NCI-H446 treated with DMSO at 0.1 percent for 48 hours (cell line): Measurements from ENCODE around the gene ARL8B.
"Not testable (repeated sequence)": the region's sequence is repeated elsewhere in the genome, so short reads cannot be mapped to it uniquely, and the experiment has no call there.

Experiments used
- DNase-seq: peaks from one replicate; lab custom pipeline; 2025; lab: John Stamatoyannopoulos, UW

ARL8B gene

DNA sequence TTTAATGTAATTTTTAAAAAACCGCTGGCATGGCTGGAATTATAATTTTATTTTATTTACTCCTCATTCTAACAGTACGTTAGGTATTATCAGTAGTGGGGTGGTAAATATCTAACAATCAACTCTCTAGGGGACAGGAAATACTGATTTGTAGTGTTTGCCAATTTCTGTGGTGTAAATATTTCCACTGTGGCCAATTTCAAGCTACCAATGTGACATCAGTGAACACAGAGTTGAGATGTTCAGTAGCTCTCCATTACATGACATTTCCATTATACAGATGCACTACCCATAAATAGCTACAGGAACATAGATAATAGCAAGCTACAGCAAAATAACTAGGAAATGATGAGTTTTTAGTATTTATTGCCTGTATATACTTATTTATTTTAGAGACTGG lies 10.0 kb upstream of the ARL8B start:
- no peak for DNase-seq

DNA sequence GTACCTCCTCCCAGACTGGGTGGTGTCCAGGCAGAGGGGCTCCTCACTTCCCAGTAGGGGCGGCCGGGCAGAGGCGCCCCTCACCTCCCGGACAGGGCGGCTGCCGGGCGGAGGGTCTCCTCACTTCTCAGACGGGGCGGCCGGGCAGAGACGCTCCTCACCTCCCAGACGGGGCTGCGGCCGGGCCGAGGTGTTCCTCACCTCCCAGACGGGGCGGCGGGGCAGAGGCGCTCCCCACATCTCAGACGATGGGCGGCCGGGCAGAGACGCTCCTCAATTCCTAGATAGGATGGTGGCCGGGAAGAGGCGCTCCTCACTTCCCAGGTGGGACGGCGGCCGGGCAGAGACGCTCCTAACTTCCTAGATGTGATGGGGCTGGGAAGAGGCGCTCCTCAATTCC lies 8.4 kb upstream of the ARL8B start:
- not testable (repeated sequence) for DNase-seq

DNA sequence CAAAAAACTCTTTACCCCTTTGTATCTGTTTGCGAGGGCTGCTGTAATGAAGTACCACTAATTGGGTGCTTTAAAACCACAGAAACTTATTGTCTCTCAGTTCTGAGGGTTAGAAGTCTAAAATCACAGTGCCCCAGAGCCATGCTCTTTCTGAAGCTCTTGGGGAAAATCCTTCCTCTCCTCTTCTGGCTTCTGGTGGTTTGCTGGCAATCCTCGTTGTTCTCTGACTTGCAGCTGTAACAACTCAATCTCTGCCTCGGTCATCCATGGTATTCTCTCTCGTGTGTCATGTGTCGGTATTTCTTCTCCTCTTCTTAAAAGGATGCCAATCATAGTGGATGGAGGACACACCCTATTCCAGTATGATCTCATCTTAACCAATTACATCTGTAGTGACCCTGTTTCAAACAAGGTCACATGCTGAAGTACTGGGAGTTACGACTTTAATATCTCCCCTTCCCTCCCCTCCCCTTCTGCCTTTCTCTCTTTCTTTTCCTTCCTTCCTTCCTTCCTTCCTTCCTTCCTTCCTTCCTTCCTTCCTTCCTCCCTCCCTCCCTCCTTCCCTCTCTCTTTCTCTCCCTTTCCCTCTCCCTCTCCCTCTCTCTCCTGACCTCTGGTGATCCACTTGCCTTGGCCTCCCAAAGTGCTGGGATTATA lies 6.5 kb upstream of the ARL8B start:
- no peak for DNase-seq

DNA sequence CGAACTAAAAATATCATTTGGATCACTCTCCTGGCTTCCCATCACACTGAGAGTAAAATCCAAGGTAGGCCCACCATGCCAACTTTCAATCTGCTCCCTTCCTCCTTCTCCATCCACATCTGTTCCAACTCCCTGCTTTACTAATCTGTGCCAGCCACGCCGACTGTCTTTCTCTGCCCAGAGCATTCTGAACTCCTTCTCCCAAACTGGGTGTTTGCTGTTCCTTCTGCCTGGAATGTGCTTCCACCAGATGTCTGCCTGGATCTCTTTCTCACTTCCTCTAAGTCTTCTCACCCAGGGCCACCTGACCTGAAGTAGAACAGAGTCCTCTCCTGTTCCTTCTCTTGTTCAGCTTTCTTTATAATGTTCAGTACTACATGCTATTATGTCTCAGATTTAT lies 5.6 kb upstream of the ARL8B start:
- DNase-seq = no peak

DNA sequence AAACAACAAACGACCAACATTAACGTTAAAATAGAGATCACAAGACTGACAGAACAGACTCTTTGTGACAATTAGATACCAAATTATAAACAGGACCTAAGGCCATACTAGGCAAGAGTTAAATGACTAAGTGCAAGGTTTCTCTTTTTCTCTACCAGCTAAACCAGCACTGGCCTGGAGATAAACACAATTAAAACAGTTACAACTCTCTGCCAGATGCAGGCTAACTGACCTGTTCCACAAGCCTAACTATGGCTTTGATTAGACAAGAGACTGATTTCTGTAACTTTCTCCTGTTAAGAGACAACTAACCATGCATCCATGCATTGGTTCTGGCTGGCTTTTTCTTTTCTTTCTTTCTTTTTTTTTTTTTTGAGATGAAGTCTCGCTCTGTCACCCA lies 1.6 kb upstream of the ARL8B start:
- DNase-seq = no peak

DNA sequence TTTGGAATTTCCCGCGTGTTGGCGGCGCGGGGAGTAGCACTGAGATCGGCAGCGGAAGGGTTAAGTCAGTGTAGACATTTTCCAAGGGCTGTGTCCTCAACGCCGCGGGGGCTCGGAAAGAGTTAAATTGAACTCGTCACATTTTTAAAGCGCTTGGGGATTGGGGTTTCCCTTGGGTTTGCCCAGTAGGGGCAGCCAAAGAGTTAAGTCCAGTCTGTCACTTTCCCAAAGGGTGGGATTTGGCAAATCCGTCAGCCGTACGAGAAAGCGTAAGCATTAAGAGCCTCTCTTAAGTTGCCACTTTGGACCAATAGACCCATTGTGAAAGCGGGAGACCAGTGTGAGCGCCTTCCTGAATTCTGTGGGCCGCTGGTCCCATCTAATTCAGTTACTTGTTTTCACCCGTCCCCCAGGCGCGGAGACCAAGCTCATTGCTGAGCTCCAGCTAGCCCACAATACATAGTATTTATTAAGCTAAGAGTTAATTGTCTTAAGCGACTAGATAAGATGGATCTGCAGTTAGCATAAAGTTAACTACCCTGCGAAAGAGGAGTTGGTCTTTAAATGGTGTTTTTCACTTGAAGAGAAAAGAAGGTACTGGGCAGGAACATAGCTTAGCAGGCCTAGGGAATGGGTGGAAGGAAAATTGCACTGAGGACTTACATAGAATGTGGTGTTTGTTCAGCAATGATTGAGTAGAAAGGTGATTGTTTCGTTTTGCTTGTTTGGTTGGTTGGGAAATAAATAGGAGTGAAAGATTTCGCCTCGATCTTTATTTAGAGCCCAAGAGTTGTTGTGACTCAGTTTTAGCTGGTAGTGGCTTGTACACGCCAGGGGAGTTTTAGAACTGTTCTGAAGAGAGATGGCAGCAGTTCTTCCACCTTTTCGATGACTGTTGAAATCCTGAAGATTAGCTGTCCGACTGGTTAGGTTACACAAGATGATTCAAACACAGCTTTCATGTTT lies 932 bp downstream of the ARL8B start:
- no peak for DNase-seq

DNA sequence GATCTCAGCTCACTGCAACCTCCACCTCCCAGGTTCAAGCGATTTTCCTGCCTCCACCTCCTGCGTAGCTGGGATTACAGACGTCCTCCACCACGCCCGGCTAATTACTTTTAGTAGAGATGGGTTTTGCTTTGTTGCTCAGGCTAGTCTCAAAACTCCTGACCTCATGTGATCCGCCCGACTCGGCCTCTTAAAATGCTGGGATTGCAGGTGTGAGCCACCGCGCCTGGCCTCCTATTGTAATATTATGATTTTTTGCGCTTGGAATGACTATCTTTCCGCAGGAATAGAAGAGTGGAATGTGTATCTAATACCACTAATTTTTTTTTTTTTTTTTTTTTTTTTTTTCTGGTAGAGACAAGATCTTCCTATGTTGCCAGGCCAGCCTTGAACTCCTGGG lies 1.8 kb downstream of the ARL8B start:
- DNase-seq = no peak

DNA sequence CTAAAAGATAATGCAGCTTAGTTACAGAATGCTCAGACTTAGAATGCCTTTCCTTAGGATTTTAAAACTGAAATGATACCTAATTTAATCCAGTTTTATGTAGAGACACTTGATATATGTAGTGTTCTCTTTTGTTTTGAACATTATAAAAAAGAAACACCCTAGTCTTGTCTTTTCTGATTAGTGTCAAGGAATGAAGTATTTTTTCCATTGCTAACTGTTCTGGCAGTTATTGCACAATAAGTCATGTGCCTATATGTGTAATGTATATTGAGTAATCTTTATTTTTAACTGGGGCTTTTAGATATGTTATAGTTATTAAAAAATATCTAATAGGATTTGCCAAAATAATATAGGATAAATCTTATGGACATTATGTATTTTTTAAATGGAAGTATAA lies 4.5 kb downstream of the ARL8B start:
- DNase-seq = no peak

DNA sequence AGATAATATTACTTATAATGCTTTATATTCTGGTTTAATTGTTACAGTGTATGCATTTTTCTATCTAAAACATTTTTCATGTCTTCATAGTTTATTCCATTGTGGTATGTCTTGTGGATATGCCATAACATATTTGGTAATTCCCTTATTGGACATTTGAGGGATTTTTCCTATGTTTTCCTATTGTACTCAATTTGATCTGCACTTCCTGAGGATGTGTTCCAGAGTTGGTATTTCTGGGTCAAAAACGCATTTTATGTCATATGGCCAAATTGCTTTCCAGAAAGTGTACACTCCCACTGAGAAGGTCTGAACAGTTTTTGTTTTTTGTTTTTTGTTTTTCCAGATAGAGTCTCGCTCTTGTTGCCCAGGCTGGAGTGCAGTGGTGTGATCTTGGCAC lies 6.8 kb downstream of the ARL8B start:
- no peak for DNase-seq

DNA sequence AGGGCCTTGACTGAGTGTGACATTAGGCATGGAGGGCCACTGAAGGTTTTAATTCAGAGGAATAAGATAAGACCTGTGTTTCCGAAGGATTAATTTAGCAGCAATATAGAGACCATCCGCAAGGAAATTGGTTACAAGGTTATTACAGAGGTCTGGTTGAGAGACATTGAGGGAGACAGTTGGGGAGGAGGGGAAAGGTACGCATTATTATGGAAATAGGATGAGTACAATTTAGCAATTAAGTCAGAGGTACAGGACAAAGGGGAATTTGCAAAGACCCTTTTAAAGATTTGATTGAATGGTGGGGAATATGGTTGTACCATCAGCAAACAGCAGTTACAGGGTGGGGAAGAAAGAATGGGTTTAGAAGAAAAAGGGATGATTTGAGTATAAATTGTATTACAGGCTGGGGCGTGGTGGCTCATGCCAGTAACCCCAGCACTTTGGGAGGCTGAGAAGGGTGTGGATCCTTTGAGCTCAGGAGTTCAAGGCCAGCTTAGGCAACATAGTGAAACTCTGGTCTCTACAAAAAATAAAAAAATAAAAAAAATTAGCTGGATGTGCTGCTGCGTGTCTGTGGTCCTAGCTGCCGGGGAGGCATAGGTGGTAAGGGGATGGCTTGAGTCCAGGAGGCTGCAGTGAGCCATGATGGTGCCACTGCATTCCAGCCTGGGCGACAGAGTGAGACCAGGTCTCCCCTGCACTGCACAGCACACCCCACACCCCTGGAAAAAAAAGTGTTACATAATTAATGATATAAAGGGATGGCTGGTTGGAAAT lies 11.3 kb downstream of the ARL8B start:
- no peak for DNase-seq

DNA sequence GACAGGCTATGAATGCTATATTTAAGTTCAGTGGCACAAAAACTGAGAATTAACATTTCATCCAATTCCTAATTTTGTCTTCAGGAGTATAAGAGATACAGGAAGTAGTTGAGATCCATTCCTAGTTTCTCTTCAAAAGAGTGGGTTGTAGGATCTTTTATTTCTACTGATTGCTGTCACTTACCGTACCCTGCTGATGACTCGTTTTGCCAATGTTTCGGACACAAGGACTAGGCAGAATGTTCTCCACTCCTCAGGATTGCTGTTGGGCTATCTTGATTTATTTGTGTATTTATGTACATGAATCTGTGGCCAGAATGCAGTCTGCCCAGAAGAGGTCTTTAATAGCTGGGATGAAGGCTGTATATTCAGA lies 11.9 kb downstream of the ARL8B start:
- DNase-seq = no peak

DNA sequence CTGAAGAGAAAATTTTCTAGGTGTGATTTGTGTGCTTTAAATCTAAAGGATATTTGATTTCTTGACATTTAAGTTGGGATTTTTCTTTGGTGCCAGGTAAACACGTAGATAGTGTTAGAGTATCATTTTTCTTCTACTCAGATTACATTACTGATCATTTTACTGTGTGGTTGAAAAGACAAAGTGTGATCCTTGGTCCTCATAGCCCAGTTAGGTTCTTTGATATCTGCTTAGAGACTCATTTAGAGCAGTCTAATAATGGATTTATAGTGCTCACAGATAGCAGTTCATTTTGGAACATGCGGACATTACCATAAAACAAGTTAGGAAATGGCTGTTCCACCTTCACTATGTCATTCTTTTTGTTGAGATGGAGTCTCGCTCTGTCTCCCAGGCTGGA lies 12.4 kb downstream of the ARL8B start:
- no peak for DNase-seq

DNA sequence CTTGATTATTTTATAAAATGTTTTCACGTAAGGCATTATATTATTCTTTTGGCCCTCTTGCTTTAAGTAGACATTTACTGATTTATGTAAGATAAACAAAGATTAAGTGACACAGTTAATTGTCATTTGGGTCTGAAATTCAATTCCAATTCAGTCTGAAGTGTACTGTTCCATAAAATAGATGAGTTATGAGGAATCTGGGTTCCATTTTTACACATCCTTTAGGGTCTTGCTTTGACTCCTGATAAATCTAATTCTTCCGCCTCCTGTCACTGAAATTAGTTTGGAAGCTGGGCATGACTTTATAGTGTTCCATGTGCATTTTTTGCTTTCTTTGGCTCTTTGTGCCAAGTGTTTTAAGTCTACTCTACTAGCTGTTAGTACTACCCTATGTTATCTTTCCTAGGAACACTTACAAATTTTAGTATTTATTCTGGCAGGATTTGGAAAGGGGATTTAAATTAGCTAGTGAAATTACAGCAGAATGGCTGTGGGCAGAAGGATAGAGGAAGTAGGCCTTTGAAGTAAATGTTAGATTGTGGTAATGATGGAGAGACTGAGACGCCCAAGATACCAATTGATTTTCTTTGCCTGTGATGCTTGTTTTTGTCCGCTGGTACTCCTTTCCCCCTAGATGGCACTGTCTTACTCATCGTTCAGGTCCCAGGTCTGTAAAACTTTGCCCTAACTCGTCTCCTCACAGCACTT lies 14.3 kb downstream of the ARL8B start:
- no peak for DNase-seq

DNA sequence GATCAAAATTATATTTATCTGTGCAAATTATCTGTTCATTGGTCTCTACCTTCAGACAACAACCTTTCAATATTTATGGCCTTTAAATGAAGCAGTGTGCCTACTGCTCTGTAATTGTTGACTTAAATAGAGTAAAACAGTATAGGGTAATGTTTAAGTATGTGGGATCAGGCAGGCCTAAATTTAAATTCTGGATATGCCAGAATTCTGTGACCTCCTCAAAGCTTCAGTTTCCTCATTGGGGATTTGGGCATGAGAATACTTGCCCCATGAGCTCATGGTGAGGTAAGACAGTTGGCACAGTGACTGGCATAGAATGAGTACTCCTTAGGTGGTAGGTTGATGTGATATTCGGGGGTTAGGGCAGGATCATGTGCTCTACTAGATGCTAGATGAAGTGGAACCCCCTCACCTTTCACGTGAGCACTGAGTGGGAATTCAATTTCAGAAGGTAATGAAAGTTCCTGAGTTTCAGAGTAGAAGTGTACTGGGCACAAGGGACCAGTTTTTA lies 14.9 kb downstream of the ARL8B start:
- no peak for DNase-seq

DNA sequence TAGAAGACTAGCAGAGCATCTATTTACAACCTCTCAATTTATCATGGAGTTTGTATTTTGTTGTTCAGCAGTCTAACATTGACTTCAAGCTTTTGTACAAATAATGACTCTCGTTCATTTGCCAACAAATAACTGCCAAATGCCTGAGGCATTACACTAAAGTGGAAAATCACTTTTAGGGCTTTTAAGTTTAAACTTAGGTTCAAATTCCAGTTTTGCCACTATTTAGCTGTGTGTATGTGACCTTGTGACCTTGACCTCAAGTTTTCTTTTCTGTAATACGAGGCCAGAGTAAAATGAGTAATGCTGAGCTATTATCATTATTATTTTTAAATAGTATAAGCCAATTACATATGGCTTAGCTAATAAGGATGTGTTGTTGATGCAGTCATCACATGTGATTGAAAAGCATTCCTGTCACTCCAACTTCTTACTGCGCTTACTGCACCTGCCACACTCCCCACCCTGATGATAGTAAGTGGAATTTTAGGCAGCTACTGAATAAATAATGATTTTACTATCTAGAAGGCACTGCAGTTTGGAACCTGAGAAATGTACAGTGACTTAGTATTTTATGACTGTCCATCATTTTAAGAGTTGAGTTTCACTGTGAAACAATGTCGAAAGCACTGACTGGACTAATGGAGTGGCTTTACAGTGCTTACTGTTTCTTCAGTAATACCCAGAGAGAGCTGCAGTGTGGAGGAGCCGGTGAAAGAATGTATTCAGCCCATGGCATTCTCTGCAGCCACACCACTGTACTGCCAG lies 16.3 kb downstream of the ARL8B start:
- no peak for DNase-seq

DNA sequence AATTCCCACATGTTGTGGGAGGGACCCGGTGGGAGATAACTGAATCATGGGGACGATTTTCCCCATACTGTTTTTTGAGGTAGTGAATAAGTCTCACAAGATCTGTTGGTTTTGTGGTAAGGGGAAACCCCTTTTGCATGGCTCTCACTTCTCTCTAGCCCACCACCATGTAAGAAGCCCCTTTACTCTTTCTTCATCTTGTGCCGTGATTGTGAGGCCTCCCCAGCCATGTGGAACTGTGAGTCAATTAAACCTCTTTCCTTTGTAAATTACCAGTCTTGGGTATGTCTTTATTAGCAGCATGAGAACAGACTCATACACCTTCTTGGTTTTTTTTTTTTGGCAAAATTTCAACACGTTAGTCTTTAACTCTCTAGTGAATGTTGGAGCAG lies 18.1 kb downstream of the ARL8B start:
- DNase-seq = no peak

DNA sequence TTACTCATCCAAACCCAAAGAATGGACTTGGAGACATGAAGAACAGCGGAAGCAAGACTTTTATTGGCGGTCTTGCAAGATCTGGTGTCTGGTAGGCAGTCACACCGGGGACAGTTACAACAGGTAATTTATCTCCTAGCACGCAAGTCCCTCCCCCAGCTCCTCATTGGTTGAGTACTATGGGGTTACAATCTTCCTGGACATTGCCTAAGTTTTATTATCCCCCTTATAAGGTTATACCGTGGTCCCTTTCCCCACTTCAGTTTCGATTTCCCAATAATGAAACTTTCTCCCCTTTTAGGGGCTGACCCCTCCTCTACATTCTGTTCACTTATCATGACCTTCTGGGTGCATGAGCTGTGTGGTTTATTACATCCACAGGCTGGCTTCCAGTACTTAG lies 18.7 kb downstream of the ARL8B start:
- no peak for DNase-seq

DNA sequence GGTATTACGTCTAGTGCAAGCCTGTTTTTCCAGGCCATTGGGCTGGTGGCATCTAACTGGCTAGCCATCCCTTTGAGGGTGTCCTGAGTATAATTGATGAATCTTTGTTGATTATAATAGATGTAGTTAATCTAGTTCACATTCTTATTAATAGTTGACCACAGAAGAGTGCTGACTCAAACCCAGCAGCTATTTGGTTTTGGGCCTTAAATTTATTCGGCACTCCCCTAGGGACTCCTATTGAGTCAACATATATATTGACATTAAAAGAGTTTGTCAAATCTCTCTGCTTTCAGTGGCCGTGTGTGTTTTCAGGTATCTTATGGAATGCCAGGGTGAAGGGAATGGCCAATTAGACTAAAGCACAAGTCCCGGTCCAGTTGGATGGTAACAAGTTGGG lies 19.7 kb downstream of the ARL8B start:
- DNase-seq = no peak

DNA sequence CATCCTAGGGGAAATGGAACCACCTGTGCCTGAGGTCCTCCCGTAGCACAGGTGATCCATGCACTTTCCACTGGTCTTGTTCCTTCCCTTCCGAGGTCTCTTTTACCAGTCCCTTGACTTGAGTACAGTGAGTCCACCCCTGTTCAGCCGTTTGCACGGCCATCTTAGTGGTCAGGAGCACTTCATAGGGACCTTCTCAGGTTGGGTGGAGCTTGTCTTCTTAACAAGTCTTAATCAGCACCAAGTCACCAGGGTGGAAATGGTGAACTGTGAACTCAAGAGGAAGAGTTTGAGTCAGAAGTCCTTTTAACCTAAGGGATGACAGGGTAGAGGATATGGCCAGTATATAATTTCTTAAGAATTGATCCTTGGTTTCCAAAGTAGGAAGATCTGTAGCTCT lies 21.4 kb downstream of the ARL8B start:
- no peak for DNase-seq

DNA sequence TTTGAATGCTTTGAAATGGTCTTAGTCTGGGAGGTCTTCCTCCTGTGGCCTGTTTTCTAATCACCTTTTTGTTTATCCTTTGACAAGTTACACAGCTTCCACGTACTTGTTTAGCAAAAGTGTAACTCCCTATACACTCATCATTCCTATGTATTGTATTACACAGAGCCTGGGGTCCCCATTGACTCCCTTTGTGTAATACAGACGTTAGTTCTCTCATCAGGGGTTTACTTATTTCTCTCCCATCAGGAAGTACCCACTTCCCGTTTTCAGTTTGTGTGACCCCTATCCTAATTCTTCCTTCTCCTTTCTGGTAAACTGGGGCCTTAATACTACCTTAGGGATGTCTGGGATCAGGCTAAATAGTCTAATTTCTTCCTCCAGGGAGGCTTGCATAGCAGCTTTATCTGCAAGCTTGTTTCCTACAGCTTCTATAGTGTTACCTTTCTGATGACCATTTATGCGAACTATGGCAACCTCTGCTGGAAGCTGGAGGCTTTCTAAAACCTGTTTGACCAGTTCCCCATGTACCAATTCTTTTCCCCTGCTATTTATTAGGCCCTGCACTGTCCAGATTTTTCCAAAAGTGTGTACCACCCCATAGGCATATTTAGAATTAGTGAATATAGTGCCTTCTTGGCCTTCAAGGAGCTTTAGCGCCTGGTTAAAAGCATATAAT lies 22.4 kb downstream of the ARL8B start:
- no peak for DNase-seq

DNA sequence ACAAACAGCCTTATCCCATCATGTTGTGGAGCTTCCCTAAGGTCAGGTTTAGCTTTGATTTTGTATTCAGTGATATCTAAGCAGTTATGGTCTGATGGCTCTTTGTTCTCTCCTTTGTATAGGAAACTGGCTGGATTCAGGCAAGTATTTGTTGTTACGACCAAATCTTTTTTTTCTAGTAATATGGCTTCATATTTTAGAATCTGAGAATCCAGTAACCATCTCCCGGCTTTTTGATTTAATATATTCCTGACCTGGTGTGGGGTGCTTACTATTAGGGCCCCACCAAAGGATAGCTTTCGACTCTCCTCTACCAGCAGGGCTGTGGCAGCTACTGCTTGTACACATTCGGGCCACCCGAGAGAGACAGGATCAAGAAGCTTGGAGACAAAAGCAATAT lies 23.0 kb downstream of the ARL8B start:
- no peak for DNase-seq
